ENCODE results near the gene TCAP.

The TCAP gene

GRCh38 chr17:39625198-39625785 is 39.9 kb upstream of the TCAP start:
- in situ Hi-C loops (cut with MboI; ENCODE audit: low pct_unique_long_range_greater_than_20kb, low sequenced_read_pairs, unreplicated experiment) = loop anchor here (10.0 kb wide), 1 partner anchor 130 kb away; no protein-coding TSS in a partner anchor
- TF ChIP-seq CTCF (IDR thresholded peaks at IDR 0.05; ENCODE audit: extremely low read depth, insufficient read depth, missing control alignments) = no peak
- no peak for DNase-seq (ENCODE audit: low spot score)

GRCh38 chr17:39626171-39627046 is 38.7 kb upstream of the TCAP start, which contains the start of gene PPP1R1B:
TSS of gene PPP1R1B (plus strand) at chr17:39626952. CDS start at chr17:39627393, 441 bp downstream.
- in situ Hi-C loops (cut with MboI; ENCODE audit: low pct_unique_long_range_greater_than_20kb, low sequenced_read_pairs, unreplicated experiment) = loop anchor here (10.0 kb wide), 1 partner anchor 128 kb away; no protein-coding TSS in a partner anchor
- DNase-seq (ENCODE audit: low spot score) = no peak

GRCh38 chr17:39627047-39627711 is 38.0 kb upstream of the TCAP start:
- in situ Hi-C loops (cut with MboI; ENCODE audit: low pct_unique_long_range_greater_than_20kb, low sequenced_read_pairs, unreplicated experiment) = loop anchor here (10.0 kb wide), 1 partner anchor 128 kb away; no protein-coding TSS in a partner anchor
- no peak for TF ChIP-seq CTCF (IDR thresholded peaks at IDR 0.05; ENCODE audit: extremely low read depth, insufficient read depth, missing control alignments)

More at GRCh38 chr17:39626171-39627046, 38.7 kb upstream of the TCAP start, which contains the start of gene PPP1R1B:
- TF ChIP-seq CTCF (IDR thresholded peaks at IDR 0.05; ENCODE audit: extremely low read depth, insufficient read depth, missing control alignments) = no peak

GRCh38 chr17:39627712-39628516 is 37.2 kb upstream of the TCAP start:
- in situ Hi-C loops (cut with MboI; ENCODE audit: low pct_unique_long_range_greater_than_20kb, low sequenced_read_pairs, unreplicated experiment) = loop anchor here (10.0 kb wide), 1 partner anchor 127 kb away; no protein-coding TSS in a partner anchor
- no peak for DNase-seq (ENCODE audit: low spot score)
- TF ChIP-seq CTCF (IDR thresholded peaks at IDR 0.05; ENCODE audit: extremely low read depth, insufficient read depth, missing control alignments) = no peak

More at GRCh38 chr17:39627047-39627711, 38.0 kb upstream of the TCAP start:
- no peak for DNase-seq (ENCODE audit: low spot score)

GRCh38 chr17:39628655-39629493 is 36.3 kb upstream of the TCAP start:
- in situ Hi-C loops (cut with MboI; ENCODE audit: low pct_unique_long_range_greater_than_20kb, low sequenced_read_pairs, unreplicated experiment) = loop anchor here (10.0 kb wide), 1 partner anchor 126 kb away; no protein-coding TSS in a partner anchor
- no peak for TF ChIP-seq CTCF (IDR thresholded peaks at IDR 0.05; ENCODE audit: extremely low read depth, insufficient read depth, missing control alignments)
- no peak for DNase-seq (ENCODE audit: low spot score)
